ENCODE measurements around the gene TMOD1. TPM values are rescaled to one million over a fixed set of nuclear protein-coding genes. Genes with fewer than 3 reads are reported as not detected.

TMOD1 gene
- total RNA-seq, 4 donors from 2014 or later = 1.8 to 4.9 (median 2.9) TPM

- peak in 1 of 2 donors; percentile 70 for DNase-seq (ENCODE audit: low spot score in 2 of 2)
- WGBS, 2 donors = 43% methylated on average over 13 of the region's 13 CpGs
- no peak overlapping the region for H3K4me3 ChIP-seq (ENCODE audit: low read depth, poor library complexity, severe bottlenecking)
- no peak for TF ChIP-seq CTCF (IDR thresholded peaks at IDR 0.05)
- intact Hi-C loops (cut with DNase I; ENCODE audit: low total_unique reads) = no loop called here
Measured at GRCh38 chr9:97563458-97564135, 62.1 kb downstream of the TMOD1 start.

GRCh38 chr9:97564291-97565175 is 63.1 kb downstream of the TMOD1 start:
- WGBS, 2 donors = 28 to 29% methylated on average over 12 to 14 of the region's 14 CpGs
- intact Hi-C loops (cut with DNase I; ENCODE audit: low total_unique reads) = no loop called here
- H3K4me3 ChIP-seq (ENCODE audit: low read depth, poor library complexity, severe bottlenecking) = no peak overlapping the region
- peak; percentile 60 to 88 for DNase-seq (ENCODE audit: low spot score in 2 of 2)
- TF ChIP-seq CTCF (IDR thresholded peaks at IDR 0.05) (no peak), POLR2A (IDR thresholded peaks at IDR 0.05) (no peak)

GRCh38 chr9:97565262-97565661 is 63.8 kb downstream of the TMOD1 start:
- no peak overlapping the region for H3K4me3 ChIP-seq (ENCODE audit: low read depth, poor library complexity, severe bottlenecking)
- DNase-seq (ENCODE audit: low spot score in 2 of 2) = peak in 1 of 2 donors; percentile 39
- TF ChIP-seq POLR2A (IDR thresholded peaks at IDR 0.05) = no peak
- no peak for TF ChIP-seq CTCF (IDR thresholded peaks at IDR 0.05)
- 72 to 88% methylated on average over 5 of the region's 5 CpGs for WGBS, 2 donors
- intact Hi-C loops (cut with DNase I; ENCODE audit: low total_unique reads) = no loop called here

- TF ChIP-seq CTCF (IDR thresholded peaks at IDR 0.05) (no peak), POLR2A (IDR thresholded peaks at IDR 0.05) (no peak)
- 50 to 83% methylated on average over 9 of the region's 9 CpGs for WGBS, 2 donors
- no peak overlapping the region for H3K4me3 ChIP-seq (ENCODE audit: low read depth, poor library complexity, severe bottlenecking)
- peak in 1 of 2 donors; percentile 70 for DNase-seq (ENCODE audit: low spot score in 2 of 2)
- intact Hi-C loops (cut with DNase I; ENCODE audit: low total_unique reads) = no loop called here
Measured at GRCh38 chr9:97567182-97567893, 65.9 kb downstream of the TMOD1 start.

- DNase-seq (ENCODE audit: low spot score in 2 of 2) = peak in 1 of 2 donors; percentile 76
- no peak overlapping the region for H3K4me3 ChIP-seq (ENCODE audit: low read depth, poor library complexity, severe bottlenecking)
- 51 to 73% methylated on average over 4 of the region's 4 CpGs for WGBS, 2 donors
- TF ChIP-seq POLR2A (IDR thresholded peaks at IDR 0.05) (no peak), CTCF (IDR thresholded peaks at IDR 0.05) (no peak)
- intact Hi-C loops (cut with DNase I; ENCODE audit: low total_unique reads) = no loop called here
Measured at GRCh38 chr9:97567894-97568202, 66.4 kb downstream of the TMOD1 start.
